IMR-90 (cell line): ENCODE results near the gene TPGS1. TPM values are rescaled to one million over a fixed set of nuclear protein-coding genes. Genes with fewer than 3 reads are reported as not detected.

Experiments used
- ATAC-seq: fragments of 200-7000 bp; cut with Tn5 transposase; 2 replicates; pipeline ENCODE4 v1.9.1; 2020; ENCODE audit warnings: low read depth, mild to moderate bottlenecking, moderate library complexity
- BruUV-seq: library from RNA; stranded (reverse); fragments of 400-500 nt; replicated peaks from 2 replicates; lab custom pipeline; 2021; lab: Mats Ljungman, UMichigan
- CTCF ChIA-PET: fragments of 300-600 bp; formaldehyde crosslinking; extraction: SDS; loops from one replicate; lab custom pipeline; 2021; ENCODE audit warnings: antibody characterized with exemption; lab: Yijun Ruan, JAX
- POLR2A ChIA-PET: fragments of 300-600 bp; sonication (Branson Sonifier 250); formaldehyde crosslinking; loops from one replicate; lab custom pipeline; 2022; ENCODE audit warnings: antibody characterized with exemption; ENCODE audit not compliant: unreplicated experiment; lab: Charles Lee
- DNase-seq: peaks from one replicate; pipeline ENCODE4 v3.0.0; 2013
- H2AFZ ChIP-seq: replicated peaks from 2 replicates; pipeline ENCODE3; 2013; ENCODE audit warnings: low read length, mild to moderate bottlenecking; ENCODE audit not compliant: poor library complexity
- H2AK5ac ChIP-seq: 2 replicates; pipeline ENCODE4 v1.6.1; 2013; ENCODE audit warnings: low read depth, low read length, inconsistent platforms
- H2AK9ac ChIP-seq: replicated peaks from 2 replicates; pipeline ENCODE3; 2013; ENCODE audit warnings: mild to moderate bottlenecking, low read depth, low read length, moderate library complexity; ENCODE audit not compliant: poor library complexity
- H2BK120ac ChIP-seq: 2 replicates; pipeline ENCODE4 v1.6.1; 2013; ENCODE audit warnings: low read depth, low read length, inconsistent platforms
- H2BK15ac ChIP-seq: 3 replicates; pipeline ENCODE4 v1.6.1; 2013; ENCODE audit warnings: low read depth, low read length, inconsistent platforms
- H2BK20ac ChIP-seq: 2 replicates; pipeline ENCODE4 v1.6.1; 2013; ENCODE audit warnings: low read depth, mild to moderate bottlenecking, inconsistent platforms, low read length, moderate library complexity
- H2BK5ac ChIP-seq: 2 replicates; pipeline ENCODE4 v1.6.1; 2013; ENCODE audit warnings: mild to moderate bottlenecking, low read depth, low read length, inconsistent platforms; ENCODE audit not compliant: poor library complexity, severe bottlenecking
- H3K14ac ChIP-seq: replicated peaks from 2 replicates; pipeline ENCODE4 v1.6.1; 2013; ENCODE audit warnings: low read depth, low read length, inconsistent platforms
- H3K18ac ChIP-seq: 2 replicates; pipeline ENCODE4 v1.6.1; 2013; ENCODE audit warnings: low read depth, low read length, control low read depth
- H3K23ac ChIP-seq: 2 replicates; pipeline ENCODE4 v1.6.1; 2013; ENCODE audit warnings: low read depth, low read length, inconsistent platforms
- H3K27ac ChIP-seq: 2 replicates; pipeline ENCODE4 v1.5.1; 2013; ENCODE audit warnings: mild to moderate bottlenecking, control low read depth, low read length; ENCODE audit not compliant: insufficient read depth
- H3K27me3 ChIP-seq: 2 replicates; pipeline ENCODE4 v1.6.1; 2013; ENCODE audit warnings: low read length; ENCODE audit not compliant: control insufficient read depth, insufficient read depth
- H3K36me3 ChIP-seq: 2 replicates; pipeline ENCODE4 v1.6.1; 2013; ENCODE audit warnings: low read length, mixed read lengths; ENCODE audit not compliant: control insufficient read depth, insufficient read depth
- H3K4ac ChIP-seq: 2 replicates; pipeline ENCODE4 v1.6.1; 2013; ENCODE audit warnings: low read depth, low read length, inconsistent platforms
- H3K4me1 ChIP-seq: 2 replicates; pipeline ENCODE4 v1.6.1; 2013; ENCODE audit warnings: low read length, mixed read lengths; ENCODE audit not compliant: control insufficient read depth, insufficient read depth
- H3K4me2 ChIP-seq: 2 replicates; pipeline ENCODE4 v1.6.1; 2013; ENCODE audit warnings: low read depth, mild to moderate bottlenecking, control low read depth, low read length, moderate library complexity
- H3K4me3 ChIP-seq: 2 replicates; pipeline ENCODE4 v1.5.1; 2013; ENCODE audit warnings: low read depth, mild to moderate bottlenecking, control low read depth, low read length, moderate library complexity; ENCODE audit not compliant: insufficient read depth
- H3K56ac ChIP-seq: 2 replicates; pipeline ENCODE4 v1.6.1; 2013; ENCODE audit warnings: low read length, inconsistent platforms; ENCODE audit not compliant: insufficient read depth; ENCODE audit errors: extremely low read depth
- H3K79me1 ChIP-seq, 2 experiments: 2 replicates each; pipeline ENCODE4 v1.6.1; 2013; ENCODE audit warnings: low read length in 2 of 2, inconsistent platforms in 1 of 2, low read depth in 1 of 2
- H3K9ac ChIP-seq: 2 replicates; pipeline ENCODE4 v1.6.1; 2013; ENCODE audit warnings: low read depth, low read length, control low read depth
- H3K9me1 ChIP-seq: 2 replicates; pipeline ENCODE4 v1.6.1; 2013; ENCODE audit warnings: low read length, inconsistent platforms; ENCODE audit not compliant: insufficient read depth
- H3K9me3 ChIP-seq: 2 replicates; pipeline ENCODE4 v1.6.1; 2013; ENCODE audit warnings: low read length; ENCODE audit not compliant: control insufficient read depth, insufficient read depth
- H4K20me1 ChIP-seq: 2 replicates; pipeline ENCODE4 v1.6.1; 2013; ENCODE audit warnings: low read length, inconsistent platforms; ENCODE audit not compliant: insufficient read depth
- H4K5ac ChIP-seq: 2 replicates; pipeline ENCODE4 v1.6.1; 2013; ENCODE audit warnings: mild to moderate bottlenecking, low read depth, low read length, control low read depth
- H4K8ac ChIP-seq, 2 experiments: 2 replicates each; pipeline ENCODE4 v1.6.1; 2013; ENCODE audit warnings: low read depth in 2 of 2, low read length in 2 of 2, control low read depth in 1 of 2, inconsistent platforms in 1 of 2
- H4K91ac ChIP-seq: 2 replicates; pipeline ENCODE4 v1.6.1; 2013; ENCODE audit warnings: low read depth, low read length, inconsistent platforms; ENCODE audit not compliant: insufficient read depth
- BHLHE40 ChIP-seq: fragments of 150-350 bp; IDR thresholded peaks from 2 replicates; pipeline ENCODE4 v1.6.1; 2016; ENCODE audit warnings: mild to moderate bottlenecking, low read depth, low read length
- CEBPB ChIP-seq: IDR thresholded peaks from 2 replicates; pipeline ENCODE4 v1.6.1; 2012; ENCODE audit warnings: low read depth, low read length, improper control_type of control experiment
- CTCF ChIP-seq: conservative IDR thresholded peaks from 2 replicates; pipeline ENCODE4 v1.5.1; 2012; ENCODE audit warnings: mild to moderate bottlenecking, low read depth, low read length, improper control_type of control experiment
- MAFK ChIP-seq: IDR thresholded peaks from 2 replicates; pipeline ENCODE4 v1.6.1; 2012; ENCODE audit warnings: low read depth, low read length, improper control_type of control experiment
- MAZ ChIP-seq: IDR thresholded peaks from 2 replicates; pipeline ENCODE4 v1.6.1; 2012; ENCODE audit warnings: low read depth, mild to moderate bottlenecking, low read length, improper control_type of control experiment, moderate library complexity, borderline replicate concordance
- NFE2L2 ChIP-seq: fragments of 150-350 bp; IDR thresholded peaks from 2 replicates; pipeline ENCODE4 v1.6.1; 2016; ENCODE audit warnings: low read depth, mild to moderate bottlenecking, low read length
- POLR2A ChIP-seq: IDR thresholded peaks from 2 replicates; pipeline ENCODE4 v1.6.1; 2012; ENCODE audit warnings: mild to moderate bottlenecking, low read depth, low read length
- RAD21 ChIP-seq: IDR thresholded peaks from 2 replicates; pipeline ENCODE4 v1.6.1; 2012; ENCODE audit warnings: low read length, improper control_type of control experiment
- SMC3 ChIP-seq: fragments of 150-350 bp; IDR thresholded peaks from 2 replicates; pipeline ENCODE4 v1.6.1; 2016; ENCODE audit warnings: low read depth, mild to moderate bottlenecking, antibody characterized with exemption, low read length, moderate library complexity
- USF2 ChIP-seq: fragments of 150-350 bp; IDR thresholded peaks from 2 replicates; pipeline ENCODE4 v1.6.1; 2017; ENCODE audit warnings: mild to moderate bottlenecking, antibody characterized with exemption, low read length, low read depth
- WGBS, 2 experiments: methylation state at CpG; one replicate each; pipeline versions ENCODE4 v1.1.5 to v1.1.7; 2013; ENCODE audit warnings: missing lambda C conversion rate in 2 of 2; ENCODE audit not compliant: insufficient read length in 1 of 2; ENCODE audit errors: extremely low coverage in 2 of 2; 5-methylcytosine and 5-hydroxymethylcytosine counted together
- dilution Hi-C: fragments of 300-500 bp; cut with HindIII; formaldehyde crosslinking; loops from one replicate; pipeline ENCODE4 v1.14.3; 2018; ENCODE audit warnings: low sequenced_read_pairs; ENCODE audit not compliant: unreplicated experiment
- in situ Hi-C: fragments of 300-500 bp; cut with MboI; formaldehyde crosslinking; loops from 3 replicates; pipeline ENCODE4 v1.14.3; 2019; ENCODE audit warnings: low sequenced_read_pairs, inconsistent platforms, mixed read lengths
- intact Hi-C: fragments of 100-400 bp; cut with micrococcal nuclease; formaldehyde crosslinking; loops from 2 replicates; pipeline ENCODE4 v1.10.0; 2022
- polyA plus RNA-seq, 3 experiments: library from polyadenylated mRNA; depleted of rRNA; stranded (reverse); fragments of >200 nt; gene quantifications; 2 replicates each; pipeline ENCODE4 v1.2.3, GENCODE V29; 2012; ENCODE audit warnings: low replicate concordance in 1 of 3
- total RNA-seq: library from RNA; depleted of rRNA; stranded (reverse); fragments of >200 nt; gene quantifications from 2 replicates; pipeline ENCODE4 v1.2.3, GENCODE V29; 2012

The TPGS1 gene
- total and polyA plus RNA-seq, 2 of the 4 experiments (the other 2 are of a cell fraction), result 2.7 to 6.3 TPM

GRCh38 chr19:510606-511100, 3.4 kb downstream of the TPGS1 start:
- in situ Hi-C loops, result no loop called here

More at GRCh38 chr19:510606-511100, 3.4 kb downstream of the TPGS1 start:
- 38% methylated on average over 9 of the region's 21 CpGs; no CpG with 5 or more reads in 1 of the 2 experiments for whole genome bisulfite sequencing, 2 experiments
- no peak overlapping the region for H3K56ac ChIP-seq
- no peaks in the 10 kb centered on the region for H3K9me3 ChIP-seq
- H2AFZ ChIP-seq, result peak overlapping the region; percentile 57
- no TSS peak for BruUV-seq
- peak overlapping the region in 1 of 2 experiments; percentile 63; a peak in 1 of 4 replicates for H4K8ac ChIP-seq
- H3K4ac ChIP-seq, result no peak overlapping the region
- H2BK120ac ChIP-seq, result no peak overlapping the region
- CTCF ChIA-PET, result interaction anchor here (0.9 to 1.5 kb wide), 4 partner anchors 11 to 23 kb away, joined by 3 to 11 read pairs (median 4); partner anchors contain the start of gene CDC34
- peaks cover 12% of the 10 kb centered on the region for H3K36me3 ChIP-seq
- peak; percentile 72 for TF ChIP-seq RAD21
- no peak for TF ChIP-seq CEBPB
- no peak for TF ChIP-seq POLR2A
- peak; percentile 17; the same call in 1 of the 2 replicates for TF ChIP-seq USF2
- peak; percentile 70 for TF ChIP-seq SMC3
- TF ChIP-seq CTCF, result peak; percentile 99
- TF ChIP-seq NFE2L2, result no peak
- TF ChIP-seq MAFK, result no peak
- TF ChIP-seq MAZ, result peak; percentile 60; the same call in 1 of the 2 replicates
- peak; percentile 71; the same call in 1 of the 2 replicates for TF ChIP-seq BHLHE40
- peak overlapping the region; percentile 7 for H2BK5ac ChIP-seq
- H3K18ac ChIP-seq, result no peak overlapping the region
- H2AK9ac ChIP-seq, result peak overlapping the region; percentile 81
- H3K4me3 ChIP-seq, result no peak overlapping the region
- no peak overlapping the region for H3K14ac ChIP-seq
- H3K9me1 ChIP-seq, result peaks cover 8% of the 10 kb centered on the region; the same call in 1 of the 2 replicates
- peaks cover 12% of the 10 kb centered on the region for H3K4me1 ChIP-seq
- no peak overlapping the region for H3K9ac ChIP-seq
- POLR2A ChIA-PET, result no interaction called here
- peak overlapping the region; percentile 20; the same call in 1 of the 2 replicates for H3K27ac ChIP-seq
- H4K5ac ChIP-seq, result peak overlapping the region; percentile 14; the same call in 1 of the 2 replicates
- dilution Hi-C loops, result no loop called here
- H3K27me3 ChIP-seq, result no peaks in the 10 kb centered on the region
- 0 out of 2 replicates have a peak overlapping the region, but pooled peaks have one; percentile 11 for H3K4me2 ChIP-seq
- no peak overlapping the region for H2BK20ac ChIP-seq
- H3K79me1 ChIP-seq, result peaks cover 4 to 43% of the 10 kb centered on the region in 2 experiments
- H2AK5ac ChIP-seq, result no peak overlapping the region
- peaks cover 10% of the 10 kb centered on the region for H4K20me1 ChIP-seq
- peak; percentile 36 for ATAC-seq
- peak; percentile 81 for DNase-seq
- H4K91ac ChIP-seq, result no peak overlapping the region
- no peak overlapping the region for H2BK15ac ChIP-seq
- intact Hi-C loops, result loop anchor here (2.0 kb wide), 1 partner anchor 22 kb away; no protein-coding TSS in a partner anchor
- no peak overlapping the region for H3K23ac ChIP-seq
